ENCODE results near the gene PTX4. TPM values are rescaled to one million over a fixed set of nuclear protein-coding genes. Genes with fewer than 3 reads are reported as not detected.

Gene PTX4, protein sequence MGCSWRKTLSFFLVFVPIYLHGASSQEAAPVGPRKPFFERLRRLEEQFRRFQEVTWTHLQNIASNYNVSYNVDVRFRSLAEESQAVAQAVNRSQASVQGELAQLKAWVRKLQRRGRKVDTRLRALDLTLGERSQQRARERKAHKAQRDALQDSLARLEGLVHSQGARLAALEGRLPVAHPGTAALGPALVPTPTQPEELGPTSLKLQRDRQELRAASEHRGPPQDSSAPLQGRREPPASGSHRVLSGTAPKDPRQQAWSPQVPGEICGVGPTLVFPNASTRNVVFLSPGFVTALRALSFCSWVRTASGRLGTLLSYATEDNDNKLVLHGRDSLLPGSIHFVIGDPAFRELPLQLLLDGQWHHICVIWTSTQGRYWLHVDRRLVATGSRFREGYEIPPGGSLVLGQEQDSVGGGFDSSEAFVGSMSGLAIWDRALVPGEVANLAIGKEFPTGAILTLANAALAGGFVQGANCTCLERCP
- total RNA-seq: under 1 TPM in 4 of 8 experiments, not detected in 4; 0.11 to 0.46 (median 0.16) TPM

DNA sequence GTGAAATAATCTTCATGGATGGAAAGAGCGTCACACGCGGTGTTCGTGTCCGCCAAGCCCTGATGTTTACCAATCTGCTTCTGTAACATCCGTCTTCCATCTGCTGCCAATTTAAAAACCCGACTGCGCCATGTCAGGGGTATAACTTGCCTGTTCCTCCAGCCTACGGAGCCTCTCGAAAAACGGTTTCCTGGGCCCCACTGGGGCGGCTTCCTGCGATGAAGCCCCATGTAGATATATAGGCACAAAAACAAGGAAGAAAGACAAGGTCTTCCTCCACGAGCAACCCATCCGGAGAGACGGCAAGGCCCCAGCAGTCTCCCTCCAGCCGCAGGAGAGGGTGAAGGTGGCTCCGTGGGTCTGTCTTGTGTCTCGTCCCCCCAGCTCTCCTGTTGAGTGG, at the start of gene PTX4:
TSS of gene PTX4 (minus strand) at position 326 of the 400 bp plus-strand sequence. CDS start at position 291, 35 bp downstream.
- ATAC-seq (replicated peaks in 6 of 8): no peak
- Histone ChIP-seq H3K27ac (no peak within 1 kb of the TSS), H3K4me3 (no peak within 1 kb of the TSS), H3K4me1 (replicated peaks in 1 of 2) (peaks cover 4 to 7% of the 10 kb centered on the region in 2 donors)
- in situ Hi-C loops (cut with MboI; ENCODE audit: low pct_unique_long_range_greater_than_20kb in 2 of 9, low sequenced_read_pairs in 9 of 9, unreplicated experiment in 9 of 9): no loop called here
- WGBS, 10 experiments: 57 to 100% (median 87%) methylated on average over 1 to 14 of the region's 19 CpGs; no CpG with 5 or more reads in 2 of the 10 experiments

DNA sequence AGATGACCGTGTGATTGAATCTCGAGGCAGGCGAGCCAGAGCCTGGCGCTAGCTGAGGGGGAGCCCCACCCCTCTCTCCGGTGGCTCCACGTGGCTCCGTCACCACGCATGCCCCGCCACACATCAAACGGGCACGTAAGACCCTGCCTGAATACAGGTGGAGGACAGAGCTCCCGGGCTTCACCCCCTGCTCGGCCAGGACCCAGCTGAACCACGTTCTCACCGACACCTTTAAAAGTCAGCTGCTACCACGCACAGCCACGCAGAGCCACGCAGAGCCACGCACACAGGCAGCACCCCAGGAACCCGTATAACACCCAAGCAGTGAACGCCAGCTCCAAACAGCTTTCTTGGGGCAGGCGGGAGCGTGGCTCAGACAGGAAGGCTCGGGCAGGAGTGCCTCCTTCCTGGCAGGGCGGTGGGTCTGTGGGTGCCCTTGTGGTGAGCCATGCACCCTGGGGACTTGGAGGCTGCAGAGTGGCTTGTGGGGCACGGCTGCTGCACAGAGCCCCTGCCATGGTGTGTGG, 49.1 kb upstream of the PTX4 start:
- no peak overlapping the region for H3K27ac ChIP-seq
- WGBS, 10 experiments: 93 to 100% (median 98%) methylated on average over 1 to 15 of the region's 26 CpGs; no CpG with 5 or more reads in 4 of the 10 experiments
- in situ Hi-C loops (cut with MboI; ENCODE audit: low pct_unique_long_range_greater_than_20kb in 2 of 9, low sequenced_read_pairs in 9 of 9, unreplicated experiment in 9 of 9): no loop called here
- no peaks in the 10 kb centered on the region for H3K4me1 ChIP-seq (replicated peaks in 1 of 2)
- ATAC-seq (replicated peaks in 6 of 8): no peak
- H3K4me3 ChIP-seq: no peak overlapping the region

DNA sequence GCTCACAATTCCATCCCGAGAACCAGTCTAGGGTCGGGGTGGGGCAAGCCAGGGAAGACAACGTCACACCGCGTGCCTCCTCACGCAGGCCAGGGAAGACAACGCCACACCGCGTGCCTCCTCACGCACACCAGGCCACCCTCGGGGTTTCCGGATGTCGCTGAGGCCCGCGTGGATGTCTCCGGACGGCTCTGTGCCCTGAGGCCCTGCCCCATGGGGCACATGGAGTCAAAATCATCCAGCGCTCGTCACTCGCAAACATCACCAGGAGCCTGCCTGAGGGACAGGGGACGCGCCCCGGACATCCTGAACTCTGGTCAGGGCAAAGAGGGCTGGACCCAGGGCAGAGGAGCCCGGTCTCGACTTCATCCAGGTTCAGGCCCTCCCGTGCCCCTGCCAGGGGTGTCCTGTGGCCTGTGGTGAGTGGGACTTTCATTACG, 48.4 kb upstream of the PTX4 start:
- in situ Hi-C loops (cut with MboI; ENCODE audit: low pct_unique_long_range_greater_than_20kb in 2 of 9, low sequenced_read_pairs in 9 of 9, unreplicated experiment in 9 of 9): no loop called here
- H3K4me1 ChIP-seq (replicated peaks in 1 of 2): no peaks in the 10 kb centered on the region
- 80 to 100% (median 89%) methylated on average over 1 to 4 of the region's 27 CpGs; no CpG with 5 or more reads in 4 of the 10 experiments for WGBS, 10 experiments
- no peak overlapping the region for H3K4me3 ChIP-seq
- no peak for ATAC-seq (replicated peaks in 6 of 8)
- no peak overlapping the region for H3K27ac ChIP-seq

DNA sequence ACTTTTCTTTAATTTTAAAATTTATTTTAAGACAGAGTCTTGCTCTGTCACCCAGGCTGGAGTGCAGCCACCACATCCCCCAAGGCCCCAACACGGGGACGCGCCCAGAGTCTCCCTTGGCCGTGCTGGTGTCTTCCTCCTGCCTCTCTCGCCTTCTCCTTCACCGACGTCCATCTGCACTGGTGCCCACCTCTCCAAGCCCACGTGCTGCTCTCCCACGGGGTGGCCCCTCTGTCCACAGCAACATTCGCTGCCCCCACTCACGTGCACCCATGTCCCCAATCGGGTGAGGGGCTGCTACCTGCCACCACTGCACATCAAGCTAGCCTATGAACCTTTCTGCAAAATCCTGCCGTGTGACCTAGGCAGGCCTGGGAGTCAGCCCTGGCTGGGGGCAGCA, 47.9 kb upstream of the PTX4 start:
- in situ Hi-C loops (cut with MboI; ENCODE audit: low pct_unique_long_range_greater_than_20kb in 2 of 9, low sequenced_read_pairs in 9 of 9, unreplicated experiment in 9 of 9): no loop called here
- no peaks in the 10 kb centered on the region for H3K4me1 ChIP-seq (replicated peaks in 1 of 2)
- no peak for ATAC-seq (replicated peaks in 6 of 8)
- no peak overlapping the region for H3K4me3 ChIP-seq
- no peak overlapping the region for H3K27ac ChIP-seq
- WGBS, 10 experiments: 77 to 100% (median 91%) methylated on average over 1 to 7 of the region's 13 CpGs; no CpG with 5 or more reads in 4 of the 10 experiments

DNA sequence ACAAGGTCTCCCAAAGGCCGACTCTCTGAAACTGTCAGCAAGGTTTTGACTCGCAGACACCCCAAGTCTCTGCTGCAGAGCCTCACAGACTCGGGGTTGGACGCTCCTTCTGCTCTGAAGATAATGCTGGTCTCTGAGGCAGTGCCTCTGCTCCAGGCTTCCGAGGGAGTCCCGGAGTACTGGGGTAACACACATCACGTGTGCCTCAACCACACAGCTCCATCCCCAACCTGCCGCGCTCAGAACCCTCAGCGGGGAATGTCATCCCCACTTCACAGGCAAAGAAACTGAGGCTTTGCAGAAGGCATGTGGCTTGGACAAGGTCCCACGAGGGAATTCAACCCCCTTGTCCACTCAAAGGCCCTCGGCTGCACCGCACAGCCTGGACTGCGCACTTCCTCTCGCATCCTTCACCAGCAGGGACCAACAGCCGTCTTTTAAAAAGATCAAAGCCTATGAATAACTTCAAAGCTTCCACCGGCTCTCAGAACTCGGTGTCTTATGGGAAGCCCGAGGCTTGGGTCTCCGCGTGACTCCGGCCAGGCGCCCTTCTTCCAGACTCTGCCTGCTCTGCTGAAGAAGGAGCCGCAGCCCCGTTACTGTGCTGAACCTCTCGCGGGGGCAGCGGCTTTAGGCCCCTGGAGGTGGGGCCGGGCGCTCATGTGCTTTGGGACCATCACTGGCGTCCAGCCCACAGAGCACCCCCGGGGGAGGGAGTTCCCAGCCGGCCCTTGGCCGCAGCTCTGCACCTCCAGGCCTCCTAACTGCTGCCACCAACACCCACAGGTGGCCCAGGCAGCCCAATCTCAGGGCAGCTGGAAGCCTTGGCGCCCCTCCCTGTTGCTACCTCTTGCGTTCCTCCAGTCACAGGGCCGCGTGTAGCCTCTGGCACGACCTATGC, 46.9 kb upstream of the PTX4 start:
- in situ Hi-C loops (cut with MboI; ENCODE audit: low pct_unique_long_range_greater_than_20kb in 2 of 9, low sequenced_read_pairs in 9 of 9, unreplicated experiment in 9 of 9): no loop called here

DNA sequence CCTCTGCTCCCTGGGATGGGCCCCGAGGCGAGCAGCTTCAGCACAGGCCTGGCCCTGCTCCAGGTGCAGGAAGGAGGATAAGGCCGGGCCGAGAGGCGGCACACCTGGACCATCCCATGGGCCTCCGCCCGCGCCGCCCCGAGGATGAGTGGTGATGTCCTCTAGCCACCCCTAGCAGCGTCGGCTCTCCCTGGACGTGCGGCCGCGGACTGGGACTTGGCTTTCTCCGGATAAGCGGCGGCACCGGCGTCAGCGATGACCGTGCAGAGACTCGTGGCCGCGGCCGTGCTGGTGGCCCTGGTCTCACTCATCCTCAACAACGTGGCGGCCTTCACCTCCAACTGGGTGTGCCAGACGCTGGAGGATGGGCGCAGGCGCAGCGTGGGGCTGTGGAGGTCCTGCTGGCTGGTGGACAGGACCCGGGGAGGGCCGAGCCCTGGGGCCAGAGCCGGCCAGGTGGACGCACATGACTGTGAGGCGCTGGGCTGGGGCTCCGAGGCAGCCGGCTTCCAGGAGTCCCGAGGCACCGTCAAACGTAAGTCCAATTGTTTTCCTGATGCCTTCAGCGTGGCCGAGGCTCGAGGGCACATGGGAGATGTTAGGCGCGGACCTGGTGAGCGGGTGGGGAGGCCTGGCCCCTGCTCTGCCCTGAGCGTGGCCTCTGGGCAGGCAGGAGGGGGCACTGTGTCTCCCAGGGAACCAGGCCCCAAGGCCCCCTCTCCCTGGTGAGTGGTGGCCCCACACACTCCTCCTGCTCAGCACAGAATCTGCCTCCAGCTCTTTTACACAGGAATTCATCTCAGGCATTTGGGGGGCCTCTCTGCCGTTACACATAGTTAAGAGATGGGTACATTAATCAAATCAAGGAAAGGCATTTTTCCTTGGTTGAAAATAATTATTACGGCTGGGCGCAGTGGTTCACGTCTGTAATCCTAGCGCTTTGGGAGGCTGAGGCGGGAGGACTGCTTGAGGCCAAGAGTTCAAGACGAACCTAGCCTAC, 45.6 kb upstream of the PTX4 start:
- peak in 2 of 8 experiments; percentile 6 to 7 for ATAC-seq (replicated peaks in 6 of 8)
- Histone ChIP-seq H3K27ac (no peak overlapping the region), H3K4me1 (replicated peaks in 1 of 2) (no peaks in the 10 kb centered on the region), H3K4me3 (no peak overlapping the region)
- WGBS, 10 experiments: 8 to 100% (median 86%) methylated on average over 1 to 14 of the region's 57 CpGs; no CpG with 5 or more reads in 1 of the 10 experiments
- in situ Hi-C loops (cut with MboI; ENCODE audit: low pct_unique_long_range_greater_than_20kb in 2 of 9, low sequenced_read_pairs in 9 of 9, unreplicated experiment in 9 of 9): no loop called here

More for the DNA sequence above, 46.9 kb upstream of the PTX4 start:
- 59 to 100% (median 79%) methylated on average over 1 to 9 of the region's 39 CpGs; no CpG with 5 or more reads in 6 of the 10 experiments for WGBS, 10 experiments
- no peak overlapping the region for H3K27ac ChIP-seq
- no peaks in the 10 kb centered on the region for H3K4me1 ChIP-seq (replicated peaks in 1 of 2)
- no peak overlapping the region for H3K4me3 ChIP-seq
- peak in 1 of 8 experiments; percentile 2 for ATAC-seq (replicated peaks in 6 of 8)

DNA sequence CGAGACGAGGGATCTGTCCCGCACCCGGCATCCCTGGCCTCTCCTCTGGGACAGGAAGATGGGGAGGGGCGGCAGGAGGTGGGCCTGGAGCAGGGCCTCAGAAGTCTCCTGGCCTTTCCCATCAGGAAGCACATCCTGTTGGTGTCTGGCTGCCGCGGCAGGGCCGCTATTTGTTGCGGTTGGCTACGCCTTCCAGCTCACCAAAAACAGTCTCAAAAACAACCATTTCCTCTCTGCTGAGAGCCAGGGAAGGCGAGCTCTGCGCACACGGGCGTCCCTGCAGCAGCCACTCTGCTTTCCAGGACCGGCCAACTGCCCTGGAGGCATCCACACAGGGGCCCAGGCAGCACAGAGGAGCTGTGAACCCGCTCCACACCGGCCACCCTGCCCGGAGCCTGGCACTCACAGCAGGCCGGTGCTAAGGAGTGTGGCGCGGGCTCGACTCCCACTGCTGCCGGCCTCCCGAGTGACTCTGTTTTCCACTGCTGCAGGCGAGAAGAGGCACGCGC, 44.8 kb upstream of the PTX4 start, which contains the start of gene TMEM204:
TSS of gene TMEM204 (plus strand) at position 224 of the 509 bp plus-strand sequence. CDS start 610 bp downstream, outside the sequence.
- no peaks in the 10 kb centered on the region for H3K4me1 ChIP-seq (replicated peaks in 1 of 2)
- peak in 2 of 8 experiments; percentile 16 to 24 for ATAC-seq (replicated peaks in 6 of 8)
- WGBS, 10 experiments: 8 to 100% (median 56%) methylated on average over 3 to 10 of the region's 27 CpGs; no CpG with 5 or more reads in 6 of the 10 experiments
- in situ Hi-C loops (cut with MboI; ENCODE audit: low pct_unique_long_range_greater_than_20kb in 2 of 9, low sequenced_read_pairs in 9 of 9, unreplicated experiment in 9 of 9): no loop called here
- no peak within 1 kb of the TSS for H3K27ac ChIP-seq
- no peak within 1 kb of the TSS for H3K4me3 ChIP-seq

DNA sequence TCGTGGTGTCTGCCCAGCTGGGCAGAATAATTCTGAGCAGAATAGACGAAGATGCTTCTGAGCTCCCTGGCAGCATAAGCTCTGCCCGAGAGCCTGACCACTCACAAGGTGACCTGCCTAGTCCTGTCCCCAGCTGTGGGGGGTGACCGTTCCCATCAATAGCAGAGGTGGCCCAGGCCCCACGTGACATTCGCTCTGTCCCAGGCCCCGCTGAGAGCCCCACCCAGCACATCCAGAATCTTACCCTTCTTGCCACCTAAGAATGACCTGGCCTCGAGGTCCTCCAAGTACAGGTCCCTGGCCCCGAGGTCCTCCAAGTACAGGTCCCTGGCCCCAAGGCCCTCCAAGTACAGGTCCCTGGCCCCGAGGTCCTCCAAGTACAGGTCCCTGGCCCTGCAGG, 44.0 kb upstream of the PTX4 start:
- in situ Hi-C loops (cut with MboI; ENCODE audit: low pct_unique_long_range_greater_than_20kb in 2 of 9, low sequenced_read_pairs in 9 of 9, unreplicated experiment in 9 of 9): no loop called here
- H3K4me1 ChIP-seq (replicated peaks in 1 of 2): no peaks in the 10 kb centered on the region
- ATAC-seq (replicated peaks in 6 of 8): no peak
- H3K27ac ChIP-seq: no peak overlapping the region
- no peak overlapping the region for H3K4me3 ChIP-seq
- WGBS, 10 experiments: 67 to 100% methylated on average over 1 of the region's 10 CpGs; no CpG with 5 or more reads in 8 of the 10 experiments

DNA sequence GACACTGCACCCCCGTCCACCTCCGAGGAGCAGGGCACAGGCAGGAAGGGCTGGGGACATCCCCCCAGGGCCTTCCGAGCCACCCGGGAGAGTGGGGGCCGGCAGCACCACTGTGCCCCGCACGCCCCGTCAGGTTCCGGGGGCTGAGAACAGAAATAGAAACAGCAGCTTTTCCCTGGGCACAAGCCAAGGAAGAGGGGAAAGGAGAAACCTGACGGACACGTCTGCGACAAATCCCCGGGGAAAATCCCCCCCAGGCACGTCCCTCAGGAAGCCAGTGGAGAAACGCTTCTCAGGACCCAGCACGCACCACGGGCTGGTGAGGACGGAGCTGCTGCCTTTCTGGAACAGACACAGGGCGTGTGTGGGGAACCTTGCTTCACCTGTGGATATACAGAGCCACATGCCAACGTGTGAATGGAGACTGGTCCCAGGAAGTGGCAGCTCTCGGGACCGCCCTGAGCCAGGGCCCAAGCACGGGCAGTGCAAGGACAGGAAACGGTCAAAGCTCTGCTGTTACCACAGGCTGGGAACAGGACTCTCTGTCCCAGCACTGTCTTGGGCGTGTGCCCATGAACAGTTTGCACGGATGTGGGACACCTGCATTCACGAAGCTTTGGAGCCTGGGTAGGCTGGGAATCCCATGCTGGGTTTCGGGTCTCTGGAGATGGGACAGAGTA, 43.5 kb upstream of the PTX4 start:
- no peak overlapping the region for H3K4me3 ChIP-seq
- no peaks in the 10 kb centered on the region for H3K4me1 ChIP-seq (replicated peaks in 1 of 2)
- in situ Hi-C loops (cut with MboI; ENCODE audit: low pct_unique_long_range_greater_than_20kb in 2 of 9, low sequenced_read_pairs in 9 of 9, unreplicated experiment in 9 of 9): no loop called here
- no peak overlapping the region for H3K27ac ChIP-seq
- 20 to 94% (median 69%) methylated on average over 1 to 10 of the region's 28 CpGs; no CpG with 5 or more reads in 2 of the 10 experiments for WGBS, 10 experiments
- ATAC-seq (replicated peaks in 6 of 8): peak in 1 of 8 experiments; percentile 2

DNA sequence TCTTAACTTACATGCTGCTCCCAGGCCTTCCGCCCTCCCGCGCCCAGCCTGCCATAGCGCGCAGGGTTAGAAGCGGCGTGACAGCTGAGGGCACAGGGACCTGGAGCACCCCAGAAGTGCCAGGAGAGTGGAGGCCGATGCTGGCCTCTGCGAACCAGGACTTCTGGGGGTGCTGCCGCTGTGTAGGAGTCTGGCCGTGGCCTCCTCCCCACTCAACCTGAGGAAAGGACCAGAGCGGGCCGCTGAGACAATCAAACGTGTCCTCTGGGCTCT, 42.8 kb upstream of the PTX4 start:
- Histone ChIP-seq H3K27ac (no peak overlapping the region), H3K4me1 (replicated peaks in 1 of 2) (no peaks in the 10 kb centered on the region), H3K4me3 (no peak overlapping the region)
- no peak for ATAC-seq (replicated peaks in 6 of 8)
- 0 to 100% (median 61%) methylated on average over 1 to 5 of the region's 14 CpGs; no CpG with 5 or more reads in 4 of the 10 experiments for WGBS, 10 experiments
- in situ Hi-C loops (cut with MboI; ENCODE audit: low pct_unique_long_range_greater_than_20kb in 2 of 9, low sequenced_read_pairs in 9 of 9, unreplicated experiment in 9 of 9): no loop called here

DNA sequence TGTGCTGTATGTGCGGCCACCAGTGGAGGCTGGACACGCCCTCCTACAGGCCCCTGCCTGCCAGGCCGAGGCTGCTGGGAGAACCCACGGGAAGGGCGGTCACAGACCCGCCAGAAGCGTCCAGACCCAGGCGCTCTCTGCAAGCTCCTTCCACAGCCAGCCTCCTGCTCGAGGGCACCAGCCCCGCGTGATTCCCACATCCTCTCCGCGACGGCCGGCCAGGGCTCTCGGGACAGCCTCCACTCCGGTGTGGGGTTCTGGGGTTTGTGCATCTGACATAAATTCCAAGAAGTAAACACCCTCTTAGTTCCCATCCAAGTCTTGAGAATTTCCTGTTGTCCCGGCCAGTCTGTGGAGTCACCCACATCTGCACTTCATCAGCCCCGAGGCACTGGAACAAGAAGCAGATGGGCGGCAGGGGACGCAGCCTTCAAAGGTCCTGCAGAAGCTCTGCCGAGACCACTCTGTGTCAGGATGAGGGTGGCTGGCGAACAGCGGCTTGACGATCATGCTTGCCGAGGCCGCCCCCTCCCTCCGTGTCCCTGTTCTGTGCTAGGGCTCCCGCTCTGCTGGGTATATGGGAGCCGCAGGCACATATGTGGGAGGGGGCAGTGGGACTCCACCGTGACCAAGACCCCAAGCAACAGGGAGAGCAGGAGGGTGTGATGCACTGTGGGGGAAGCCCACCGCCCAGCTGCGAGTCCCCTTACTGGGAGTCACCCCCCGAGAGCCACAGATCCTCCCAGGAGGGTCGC, 42.3 kb upstream of the PTX4 start:
- Histone ChIP-seq H3K4me3 (no peak overlapping the region), H3K27ac (no peak overlapping the region), H3K4me1 (replicated peaks in 1 of 2) (no peaks in the 10 kb centered on the region)
- 40 to 100% (median 94%) methylated on average over 1 to 9 of the region's 35 CpGs; no CpG with 5 or more reads in 5 of the 10 experiments for WGBS, 10 experiments
- in situ Hi-C loops (cut with MboI; ENCODE audit: low pct_unique_long_range_greater_than_20kb in 2 of 9, low sequenced_read_pairs in 9 of 9, unreplicated experiment in 9 of 9): no loop called here
- ATAC-seq (replicated peaks in 6 of 8): peak in 3 of 8 experiments; percentile 44 to 73 (median 70)
